ENCODE measurements around the gene HSPG2. TPM values are rescaled to one million over a fixed set of nuclear protein-coding genes. Genes with fewer than 3 reads are reported as not detected.

HSPG2 gene
- total and polyA plus RNA-seq, 2 of the 13 experiments (the other 11 are each of a cell fraction or from before 2014, with no cell fraction given) = 9.1 to 13.1 TPM

DNA sequence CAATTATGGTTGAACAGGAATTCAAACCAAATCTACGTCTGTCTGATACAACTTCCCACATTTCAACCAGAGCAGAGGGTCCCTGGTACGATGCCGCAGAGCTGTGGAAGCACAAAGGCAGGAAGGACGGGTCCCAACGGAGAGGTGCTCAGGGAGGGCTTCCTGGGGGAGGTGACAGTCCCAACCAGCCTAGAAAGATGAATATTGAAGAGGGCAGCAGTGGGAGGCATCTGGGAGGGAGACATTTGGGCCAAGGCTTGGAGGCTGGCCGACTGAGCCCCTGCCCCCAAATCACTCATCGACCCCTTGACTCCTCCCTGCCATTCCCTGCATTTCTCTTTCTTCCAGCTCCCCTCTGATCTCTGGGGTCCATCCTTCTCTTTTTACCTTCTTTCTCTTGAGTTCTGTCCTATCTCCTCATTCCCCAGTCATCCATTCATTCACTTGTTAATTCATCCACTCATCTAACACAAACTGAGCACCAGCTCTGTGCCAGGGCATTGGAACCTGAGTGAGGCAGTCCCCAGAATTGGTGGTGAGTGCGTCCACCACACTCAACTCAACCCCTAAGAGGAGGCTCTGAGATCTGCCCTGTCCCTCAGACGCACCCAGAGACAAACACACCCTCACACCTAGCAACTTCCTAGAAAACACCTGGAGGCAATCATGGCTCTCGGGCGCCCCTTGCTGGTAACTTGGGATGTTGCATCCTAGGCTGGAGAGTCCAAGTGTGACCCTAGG lies 26.5 kb upstream of the HSPG2 start (continued):
- TF ChIP-seq ZNF674 (CRISPR knock-in tag; IDR thresholded peaks at IDR 0.05; ENCODE audit: low read depth) = no peak
- TF ChIP-seq ZNF20 (CRISPR knock-in tag; IDR thresholded peaks at IDR 0.05) = no peak
- peak; percentile 36; the same call in 1 of the 2 replicates for TF ChIP-seq ZNF792 (CRISPR knock-in tag; IDR thresholded peaks at IDR 0.05)
- no peak for TF ChIP-seq SRF (IDR thresholded peaks at IDR 0.05; ENCODE audit: low read depth, low read length)
- TF ChIP-seq ZNF205 (CRISPR knock-in tag; IDR thresholded peaks at IDR 0.05) = no peak
- no peak for TF ChIP-seq SMARCE1 (IDR thresholded peaks at IDR 0.05; ENCODE audit: borderline replicate concordance)
- no peak for TF ChIP-seq DNMT1 (CRISPR knock-in tag; IDR thresholded peaks at IDR 0.05)
- TF ChIP-seq ZC3H13 (CRISPR knock-in tag; IDR thresholded peaks at IDR 0.05) = no peak
- TF ChIP-seq ZFP82 (CRISPR knock-in tag; IDR thresholded peaks at IDR 0.05; ENCODE audit: borderline replicate concordance) = no peak
- TF ChIP-seq, protein P1, sequence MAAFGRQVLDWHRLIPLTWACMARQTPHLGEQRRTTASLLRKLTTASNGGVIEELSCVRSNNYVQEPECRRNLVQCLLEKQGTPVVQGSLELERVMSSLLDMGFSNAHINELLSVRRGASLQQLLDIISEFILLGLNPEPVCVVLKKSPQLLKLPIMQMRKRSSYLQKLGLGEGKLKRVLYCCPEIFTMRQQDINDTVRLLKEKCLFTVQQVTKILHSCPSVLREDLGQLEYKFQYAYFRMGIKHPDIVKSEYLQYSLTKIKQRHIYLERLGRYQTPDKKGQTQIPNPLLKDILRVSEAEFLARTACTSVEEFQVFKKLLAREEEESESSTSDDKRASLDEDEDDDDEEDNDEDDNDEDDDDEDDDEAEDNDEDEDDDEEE (CRISPR knock-in tag; IDR thresholded peaks at IDR 0.05) = no peak
- TF ChIP-seq ZNF598 (CRISPR knock-in tag; IDR thresholded peaks at IDR 0.05; ENCODE audit: borderline replicate concordance) = no peak
- peak; percentile 61; the same call in 1 of the 2 replicates for TF ChIP-seq YEATS2 (CRISPR knock-in tag; IDR thresholded peaks at IDR 0.05; ENCODE audit: borderline replicate concordance)
- TF ChIP-seq, protein P2, sequence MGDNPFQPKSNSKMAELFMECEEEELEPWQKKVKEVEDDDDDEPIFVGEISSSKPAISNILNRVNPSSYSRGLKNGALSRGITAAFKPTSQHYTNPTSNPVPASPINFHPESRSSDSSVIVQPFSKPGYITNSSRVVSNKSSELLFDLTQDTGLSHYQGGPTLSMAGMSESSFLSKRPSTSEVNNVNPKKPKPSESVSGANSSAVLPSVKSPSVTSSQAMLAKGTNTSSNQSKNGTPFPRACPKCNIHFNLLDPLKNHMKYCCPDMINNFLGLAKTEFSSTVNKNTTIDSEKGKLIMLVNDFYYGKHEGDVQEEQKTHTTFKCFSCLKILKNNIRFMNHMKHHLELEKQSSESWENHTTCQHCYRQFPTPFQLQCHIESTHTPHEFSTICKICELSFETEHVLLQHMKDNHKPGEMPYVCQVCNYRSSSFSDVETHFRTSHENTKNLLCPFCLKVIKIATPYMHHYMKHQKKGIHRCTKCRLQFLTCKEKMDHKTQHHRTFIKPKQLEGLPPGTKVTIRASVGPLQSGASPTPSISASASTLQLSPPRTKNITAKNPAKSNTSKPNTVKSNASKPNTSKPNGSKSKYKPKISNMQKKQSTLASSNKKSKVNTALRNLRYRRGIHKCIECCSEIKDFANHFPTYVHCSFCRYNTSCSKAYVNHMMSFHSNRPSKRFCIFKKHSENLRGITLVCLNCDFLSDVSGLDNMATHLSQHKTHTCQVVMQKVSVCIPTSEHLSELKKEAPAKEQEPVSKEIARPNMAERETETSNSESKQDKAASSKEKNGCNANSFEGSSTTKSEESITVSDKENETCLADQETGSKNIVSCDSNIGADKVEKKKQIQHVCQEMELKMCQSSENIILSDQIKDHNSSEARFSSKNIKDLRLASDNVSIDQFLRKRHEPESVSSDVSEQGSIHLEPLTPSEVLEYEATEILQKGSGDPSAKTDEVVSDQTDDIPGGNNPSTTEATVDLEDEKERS (CRISPR knock-in tag; IDR thresholded peaks at IDR 0.05) = no peak
- no peak for TF ChIP-seq ZNF143 (CRISPR knock-in tag; IDR thresholded peaks at IDR 0.05)
- no peak for TF ChIP-seq NCOA2 (CRISPR knock-in tag; IDR thresholded peaks at IDR 0.05)
- no peak for TF ChIP-seq ZNF33B (CRISPR knock-in tag; IDR thresholded peaks at IDR 0.05)
- peak; percentile 54; the same call in 1 of the 2 replicates for TF ChIP-seq KDM2A (CRISPR knock-in tag; IDR thresholded peaks at IDR 0.05; ENCODE audit: borderline replicate concordance, low read depth)
- TF ChIP-seq TEAD3 (CRISPR knock-in tag; optimal IDR thresholded peaks at IDR 0.05; ENCODE audit: borderline replicate concordance) = peak; percentile 74
- TF ChIP-seq RAD21 (CRISPR knock-in tag; IDR thresholded peaks at IDR 0.05) = peak; percentile 94
- TF ChIP-seq SAP130 (CRISPR knock-in tag; IDR thresholded peaks at IDR 0.05; ENCODE audit: low read depth) = peak; percentile 34; the same call in 1 of the 2 replicates
- no peak for TF ChIP-seq MAZ (IDR thresholded peaks at IDR 0.05; ENCODE audit: borderline replicate concordance, low read depth, low read length)
- TF ChIP-seq MAZ (CRISPR knock-in tag; IDR thresholded peaks at IDR 0.05; ENCODE audit: low read depth) = no peak
- TF ChIP-seq, protein P3, sequence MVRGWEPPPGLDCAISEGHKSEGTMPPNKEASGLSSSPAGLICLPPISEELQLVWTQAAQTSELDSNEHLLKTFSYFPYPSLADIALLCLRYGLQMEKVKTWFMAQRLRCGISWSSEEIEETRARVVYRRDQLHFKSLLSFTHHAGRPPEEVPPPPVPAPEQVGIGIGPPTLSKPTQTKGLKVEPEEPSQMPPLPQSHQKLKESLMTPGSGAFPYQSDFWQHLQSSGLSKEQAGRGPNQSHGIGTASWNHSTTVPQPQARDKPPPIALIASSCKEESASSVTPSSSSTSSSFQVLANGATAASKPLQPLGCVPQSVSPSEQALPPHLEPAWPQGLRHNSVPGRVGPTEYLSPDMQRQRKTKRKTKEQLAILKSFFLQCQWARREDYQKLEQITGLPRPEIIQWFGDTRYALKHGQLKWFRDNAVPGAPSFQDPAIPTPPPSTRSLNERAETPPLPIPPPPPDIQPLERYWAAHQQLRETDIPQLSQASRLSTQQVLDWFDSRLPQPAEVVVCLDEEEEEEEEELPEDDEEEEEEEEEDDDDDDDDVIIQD (CRISPR knock-in tag; IDR thresholded peaks at IDR 0.05; ENCODE audit: low read depth) = peak; percentile 51; the same call in 1 of the 2 replicates
